ENCODE results near the gene CDK19.
"Not testable (repeated sequence)": the region's sequence is repeated elsewhere in the genome, so short reads cannot be mapped to it uniquely, and the experiment has no call there.

CDK19 gene

DNA sequence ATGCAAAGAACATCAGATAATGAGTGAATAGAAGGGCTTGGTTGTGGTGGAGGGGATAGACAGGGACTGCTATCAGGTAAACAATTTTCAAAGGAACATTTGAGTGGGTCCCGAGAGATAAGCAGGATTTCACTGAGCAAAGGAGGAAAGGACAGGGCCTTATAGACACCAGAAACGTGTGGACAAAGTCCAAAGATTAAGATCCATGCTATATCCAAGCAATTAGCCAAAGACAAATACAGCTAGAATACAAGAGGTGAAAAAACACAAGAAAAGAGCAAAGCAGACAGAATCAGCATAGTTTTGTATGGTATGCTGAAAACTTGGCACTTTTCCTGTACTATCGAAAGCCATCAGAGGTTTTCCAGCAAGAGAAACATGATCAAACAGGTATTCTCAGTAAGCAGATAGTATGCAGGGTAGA lies 59.8 kb downstream of the CDK19 start:
- DNase-seq = no peak

DNA sequence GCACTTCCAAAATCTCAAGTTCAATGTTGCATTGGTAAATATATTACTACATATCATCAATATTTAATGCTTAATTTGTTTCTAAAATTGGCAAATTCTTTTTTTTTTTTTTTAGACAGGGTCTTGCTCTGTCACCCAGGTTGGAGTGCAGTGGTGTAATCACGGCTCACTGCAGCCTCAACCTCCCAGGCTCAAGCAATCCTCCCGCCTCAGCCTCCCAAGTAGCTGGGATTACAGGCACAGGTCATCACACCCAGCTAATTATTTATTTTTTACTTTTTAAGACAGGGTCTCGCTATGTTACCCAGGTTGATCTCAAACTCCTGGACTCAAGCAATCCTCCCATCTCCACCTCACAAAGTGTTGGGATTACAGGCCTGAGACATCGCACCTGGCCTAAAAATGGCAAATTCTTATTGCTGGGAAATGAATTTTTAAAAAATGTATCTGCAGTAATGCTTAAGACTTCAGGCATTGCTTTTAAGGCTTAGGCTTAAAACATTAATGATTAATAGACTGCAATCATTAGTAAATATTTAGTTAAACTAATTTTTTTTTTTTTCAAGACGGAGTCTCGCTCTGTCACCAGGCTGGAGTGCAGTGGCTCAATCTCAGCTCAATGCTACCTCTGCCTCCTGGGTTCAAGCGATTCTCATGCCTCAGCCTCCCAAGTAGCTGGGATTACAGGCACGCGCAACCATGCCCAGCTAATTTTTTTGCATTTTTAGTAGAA lies 61.2 kb downstream of the CDK19 start:
- not testable (repeated sequence) for DNase-seq

DNA sequence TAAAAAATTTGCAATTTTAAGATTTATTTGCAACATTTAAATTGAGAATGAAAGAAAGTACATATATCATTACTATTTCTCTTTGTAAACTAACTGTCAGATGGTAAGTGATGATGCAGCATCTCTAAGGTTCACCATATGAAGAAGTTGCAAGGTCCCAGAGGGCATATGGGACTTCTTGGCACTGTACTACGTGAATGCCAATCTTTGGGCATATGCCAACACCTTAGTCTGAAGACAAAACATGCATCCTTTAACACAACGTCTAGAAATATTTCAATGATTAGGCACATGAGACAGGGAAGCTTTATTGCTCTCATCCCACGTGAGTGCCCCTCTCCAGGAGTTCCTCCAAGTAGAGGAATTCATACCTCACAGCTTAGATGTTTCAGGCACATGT lies 66.8 kb downstream of the CDK19 start:
- no peak for DNase-seq

GRCh38 chr6:110746680-110747079 lies 68.6 kb downstream of the CDK19 start:
- DNase-seq = no peak

- DNase-seq = no peak
These were observed 70.3 kb downstream of the CDK19 start for GRCh38 chr6:110744991-110745390.

- DNase-seq = not testable (repeated sequence)
These were observed 72.7 kb downstream of the CDK19 start for GRCh38 chr6:110742552-110742951.

DNA sequence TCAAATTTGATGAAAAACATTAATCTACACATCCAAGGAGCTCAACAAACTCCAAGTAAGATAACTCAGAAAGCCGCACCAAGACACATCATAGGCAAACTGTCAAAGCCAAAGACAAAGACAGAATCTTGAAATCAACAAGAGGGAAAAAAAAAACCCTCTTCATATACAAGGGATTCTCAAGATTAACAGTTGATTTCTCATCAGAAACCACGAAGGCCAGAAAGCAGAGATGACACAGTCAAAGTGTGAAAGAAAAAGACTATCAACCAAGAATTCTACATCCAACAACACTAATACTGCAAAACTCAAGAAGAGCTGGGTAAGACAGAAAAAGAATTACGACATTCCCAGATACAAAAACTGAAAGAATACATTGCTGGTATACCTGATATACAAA lies 73.8 kb downstream of the CDK19 start:
- DNase-seq = no peak

GRCh38 chr6:110738899-110739365 lies 76.3 kb downstream of the CDK19 start:
- no peak for DNase-seq

GRCh38 chr6:110735666-110736065 lies 79.6 kb downstream of the CDK19 start:
- DNase-seq = no peak

GRCh38 chr6:110731898-110732297 lies 83.4 kb downstream of the CDK19 start:
- DNase-seq = no peak

GRCh38 chr6:110731196-110731595 lies 84.1 kb downstream of the CDK19 start:
- DNase-seq = no peak

- no peak for DNase-seq
These were observed 86.8 kb downstream of the CDK19 start for GRCh38 chr6:110728501-110728900.

GRCh38 chr6:110723017-110723416 lies 92.3 kb downstream of the CDK19 start:
- no peak for DNase-seq

- DNase-seq = no peak
These were observed 95.2 kb downstream of the CDK19 start for GRCh38 chr6:110720066-110720465.

GRCh38 chr6:110719601-110720000 lies 95.7 kb downstream of the CDK19 start:
- DNase-seq = not testable (repeated sequence)

DNA sequence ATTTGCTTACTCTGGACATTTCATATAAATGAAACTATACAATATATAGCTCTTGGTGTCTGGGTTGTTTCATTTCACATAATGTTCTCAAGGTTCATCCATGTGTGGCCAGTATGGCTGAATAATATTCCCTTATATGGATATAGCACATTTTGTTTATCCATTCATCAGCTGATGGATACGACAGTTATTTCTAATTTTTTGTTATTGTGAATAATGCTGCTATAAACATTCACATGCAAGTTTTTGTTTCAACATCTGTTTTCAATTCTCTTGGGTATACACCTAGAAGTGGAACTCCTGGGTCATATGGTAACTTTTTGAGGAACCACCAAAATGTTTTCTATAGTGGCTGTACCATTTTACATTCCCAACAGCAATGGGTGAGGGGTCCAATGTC lies 101.1 kb downstream of the CDK19 start:
- no peak for DNase-seq

GRCh38 chr6:110712238-110712637 lies 103.0 kb downstream of the CDK19 start:
- DNase-seq = no peak

DNA sequence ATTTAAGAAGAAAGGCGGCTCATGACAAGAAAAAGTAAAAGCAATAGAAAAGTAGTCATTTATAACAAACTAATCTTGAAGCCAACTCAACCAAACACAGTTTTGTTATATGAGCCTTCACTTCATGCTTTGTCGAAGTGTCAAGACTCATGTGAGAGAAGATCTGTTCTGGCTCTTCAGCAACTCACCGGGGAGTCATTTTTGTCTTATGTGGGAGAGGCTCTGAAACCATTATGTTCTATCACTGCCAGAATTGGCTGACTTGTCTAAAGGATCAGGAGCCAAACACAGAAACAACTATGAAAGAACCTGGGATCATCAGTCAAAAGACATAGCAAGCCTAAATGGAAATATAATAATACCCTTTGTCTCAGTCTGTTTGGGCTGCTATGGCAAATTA lies 105.2 kb downstream of the CDK19 start:
- DNase-seq = no peak

DNA sequence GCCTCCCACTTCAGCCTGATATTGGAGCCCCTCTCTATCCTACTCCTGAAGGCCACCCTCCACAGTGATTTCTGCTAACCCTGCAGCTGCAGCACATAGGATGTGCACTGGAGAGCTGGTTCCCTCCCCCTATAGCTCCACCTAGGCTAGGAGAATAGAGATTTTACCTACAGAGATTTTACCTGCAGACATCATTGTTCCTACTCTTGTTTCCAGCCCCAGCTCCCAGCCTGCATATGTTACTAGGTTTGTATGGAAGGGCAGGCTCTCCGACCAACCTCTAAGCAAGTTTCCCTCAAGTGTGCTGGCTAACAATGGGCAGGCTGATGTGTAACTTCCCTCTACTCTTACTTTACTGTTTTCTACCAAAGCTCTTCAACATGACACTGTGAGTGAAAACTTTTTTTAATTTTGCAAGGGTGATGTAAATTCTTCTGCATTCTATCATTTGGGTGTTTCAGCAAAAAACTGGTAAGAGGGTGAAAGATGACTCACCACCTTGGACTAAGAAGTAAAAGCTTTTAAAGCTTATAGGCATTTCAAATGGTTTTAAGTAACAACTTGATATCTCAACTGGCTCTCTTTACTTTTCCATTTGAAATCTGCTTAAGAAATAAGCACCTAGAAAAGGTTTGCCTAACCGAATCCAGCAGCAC lies 106.8 kb downstream of the CDK19 start:
- no peak for DNase-seq

DNA sequence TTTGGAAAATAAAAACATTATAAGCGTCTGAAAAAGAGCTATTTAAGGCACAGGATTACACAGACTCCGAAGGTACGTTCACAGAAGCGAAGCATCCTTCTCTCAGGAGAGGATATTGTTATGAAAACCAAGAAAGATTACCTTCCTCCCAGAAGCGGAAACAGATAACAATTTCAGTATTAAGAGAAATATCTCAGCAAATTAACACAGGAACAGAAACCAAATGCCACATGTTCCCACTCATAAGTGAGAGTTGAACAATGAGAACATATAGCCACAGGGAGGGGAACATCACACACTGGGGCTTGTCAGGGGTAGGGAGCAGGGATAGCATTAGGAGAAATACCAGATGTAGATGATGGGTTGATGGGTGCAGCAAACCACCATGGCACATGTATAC lies 109.7 kb downstream of the CDK19 start:
- no peak for DNase-seq

- no peak for DNase-seq
These were observed 111.2 kb downstream of the CDK19 start for GRCh38 chr6:110703906-110704594.

GRCh38 chr6:110703010-110703905 lies 112.0 kb downstream of the CDK19 start:
- DNase-seq = no peak

- DNase-seq = no peak
These were observed 115.5 kb downstream of the CDK19 start for GRCh38 chr6:110699780-110700179.
